ENCODE measurements around the gene GTF2I. TPM values are rescaled to one million over a fixed set of nuclear protein-coding genes. Genes with fewer than 3 reads are reported as not detected.

GTF2I gene
- total and polyA plus RNA-seq, 10 of the 15 experiments (the other 5 are each of a cell fraction or from before 2014, with no cell fraction given), result 6.7 to 172 (median 96.9) TPM

- Histone ChIP-seq H3K4me3 (peak overlapping the region; percentile 90), H3K9me3 (replicated peaks; ENCODE audit: control insufficient read depth, insufficient read depth, low read length) (no peaks in the 10 kb centered on the region), H3K27me3 (replicated peaks in 1 of 2; ENCODE audit: control insufficient read depth in 2 of 2, insufficient read depth in 2 of 2, low read length in 1 of 2) (no peaks in the 10 kb centered on the region), H2AFZ (ENCODE audit: control insufficient read depth, low read depth, low read length) (no peak overlapping the region), H3K4me2 (ENCODE audit: control insufficient read depth, insufficient read depth) (peak overlapping the region; percentile 48), H3K4me1 (ENCODE audit: control insufficient read depth, insufficient read depth, low read length) (peaks cover 11% of the 10 kb centered on the region; the same call in 1 of the 2 replicates), H3K79me2 (ENCODE audit: control insufficient read depth, insufficient read depth, low read length) (peaks cover 63% of the 10 kb centered on the region), H3K36me3 (ENCODE audit: control insufficient read depth in 2 of 2, insufficient read depth in 2 of 2, low read length in 1 of 2) (no peaks in the 10 kb centered on the region), H4K20me1 (ENCODE audit: control insufficient read depth, insufficient read depth) (no peaks in the 10 kb centered on the region), H3K27ac (ENCODE audit: control insufficient read depth, insufficient read depth) (peak overlapping the region; percentile 96), H3K9ac (ENCODE audit: control insufficient read depth, insufficient read depth, low read length) (peak overlapping the region; percentile 95)
- no peak for FAIRE-seq
- ChIA-PET CTCF (no interaction called here), SMC1A (ENCODE audit: uncharacterized antibody, unreplicated experiment) (interaction anchor here (1.1 kb wide), 1 partner anchor 69 kb away, joined by 6 read pairs; no protein-coding TSS in a partner anchor), RAD21 (ENCODE audit: unreplicated experiment) (interaction anchor here (0.6 to 1.5 kb wide), 4 partner anchors 8 to 251 kb away, joined by 3 to 6 read pairs (median 5); no protein-coding TSS in a partner anchor), POLR2A (interaction anchor here (0.6 to 1.1 kb wide), 5 partner anchors 8 to 77 kb away, joined by 3 to 9 read pairs (median 3); no protein-coding TSS in a partner anchor)
- in situ Hi-C loops (cut with MboI) (no loop called here), intact Hi-C loops (cut with micrococcal nuclease; ENCODE audit: unreplicated experiment) (loop anchor here (2.0 to 5.0 kb wide), 3 partner anchors 60 to 446 kb away; partner anchors contain the start of gene LAT2)
- no peak for DNase-seq (ENCODE audit: low read depth, low spot score)
- BruUV-seq (replicated peaks), result no TSS peak
- peak; percentile 51 for ATAC-seq
- 1% methylated on average over 41 of the region's 108 CpGs for WGBS (ENCODE audit: insufficient coverage, insufficient replicate concordance, low lambda C conversion rate, missing lambda C conversion rate)
- peak; percentile 18 for TF ChIP-seq SP1 (IDR thresholded peaks at IDR 0.05; ENCODE audit: low read depth, low read length)
- TF ChIP-seq CREM (IDR thresholded peaks at IDR 0.05; ENCODE audit: low read depth), result no peak
- TF ChIP-seq KLF5 (IDR thresholded peaks at IDR 0.05; ENCODE audit: partially characterized antibody), result no peak
- TF ChIP-seq, protein P1, sequence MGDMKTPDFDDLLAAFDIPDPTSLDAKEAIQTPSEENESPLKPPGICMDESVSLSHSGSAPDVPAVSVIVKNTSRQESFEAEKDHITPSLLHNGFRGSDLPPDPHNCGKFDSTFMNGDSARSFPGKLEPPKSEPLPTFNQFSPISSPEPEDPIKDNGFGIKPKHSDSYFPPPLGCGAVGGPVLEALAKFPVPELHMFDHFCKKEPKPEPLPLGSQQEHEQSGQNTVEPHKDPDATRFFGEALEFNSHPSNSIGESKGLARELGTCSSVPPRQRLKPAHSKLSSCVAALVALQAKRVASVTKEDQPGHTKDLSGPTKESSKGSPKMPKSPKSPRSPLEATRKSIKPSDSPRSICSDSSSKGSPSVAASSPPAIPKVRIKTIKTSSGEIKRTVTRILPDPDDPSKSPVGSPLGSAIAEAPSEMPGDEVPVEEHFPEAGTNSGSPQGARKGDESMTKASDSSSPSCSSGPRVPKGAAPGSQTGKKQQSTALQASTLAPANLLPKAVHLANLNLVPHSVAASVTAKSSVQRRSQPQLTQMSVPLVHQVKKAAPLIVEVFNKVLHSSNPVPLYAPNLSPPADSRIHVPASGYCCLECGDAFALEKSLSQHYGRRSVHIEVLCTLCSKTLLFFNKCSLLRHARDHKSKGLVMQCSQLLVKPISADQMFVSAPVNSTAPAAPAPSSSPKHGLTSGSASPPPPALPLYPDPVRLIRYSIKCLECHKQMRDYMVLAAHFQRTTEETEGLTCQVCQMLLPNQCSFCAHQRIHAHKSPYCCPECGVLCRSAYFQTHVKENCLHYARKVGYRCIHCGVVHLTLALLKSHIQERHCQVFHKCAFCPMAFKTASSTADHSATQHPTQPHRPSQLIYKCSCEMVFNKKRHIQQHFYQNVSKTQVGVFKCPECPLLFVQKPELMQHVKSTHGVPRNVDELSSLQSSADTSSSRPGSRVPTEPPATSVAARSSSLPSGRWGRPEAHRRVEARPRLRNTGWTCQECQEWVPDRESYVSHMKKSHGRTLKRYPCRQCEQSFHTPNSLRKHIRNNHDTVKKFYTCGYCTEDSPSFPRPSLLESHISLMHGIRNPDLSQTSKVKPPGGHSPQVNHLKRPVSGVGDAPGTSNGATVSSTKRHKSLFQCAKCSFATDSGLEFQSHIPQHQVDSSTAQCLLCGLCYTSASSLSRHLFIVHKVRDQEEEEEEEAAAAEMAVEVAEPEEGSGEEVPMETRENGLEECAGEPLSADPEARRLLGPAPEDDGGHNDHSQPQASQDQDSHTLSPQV (IDR thresholded peaks at IDR 0.05), result no peak
- 0 out of 2 replicates have a peak, but pooled peaks have one; percentile 29 for TF ChIP-seq IRF4 (IDR thresholded peaks at IDR 0.05; ENCODE audit: low read depth, low read length)
- 0 out of 2 replicates have a peak, but pooled peaks have one; percentile 35 for TF ChIP-seq TBL1XR1 (IDR thresholded peaks at IDR 0.05; ENCODE audit: low read depth, low read length)
- peak; percentile 17 to 90 for TF ChIP-seq EGR1 (IDR thresholded peaks at IDR 0.05; ENCODE audit: borderline replicate concordance in 1 of 2, low read depth in 2 of 2, low read length in 2 of 2)
- peak; percentile 57 for TF ChIP-seq IKZF1 (conservative IDR thresholded peaks at IDR 0.05)
- peak; percentile 42; the same call in 1 of the 2 replicates for TF ChIP-seq TAF1 (IDR thresholded peaks at IDR 0.05; ENCODE audit: borderline replicate concordance, low read depth, low read length)
- peak; percentile 58; the same call in 1 of the 2 replicates for TF ChIP-seq MXI1 (IDR thresholded peaks at IDR 0.05; ENCODE audit: low read depth, low read length)
- TF ChIP-seq BACH1 (IDR thresholded peaks at IDR 0.05; ENCODE audit: borderline replicate concordance), result peak; percentile 95
- TF ChIP-seq, protein P2, sequence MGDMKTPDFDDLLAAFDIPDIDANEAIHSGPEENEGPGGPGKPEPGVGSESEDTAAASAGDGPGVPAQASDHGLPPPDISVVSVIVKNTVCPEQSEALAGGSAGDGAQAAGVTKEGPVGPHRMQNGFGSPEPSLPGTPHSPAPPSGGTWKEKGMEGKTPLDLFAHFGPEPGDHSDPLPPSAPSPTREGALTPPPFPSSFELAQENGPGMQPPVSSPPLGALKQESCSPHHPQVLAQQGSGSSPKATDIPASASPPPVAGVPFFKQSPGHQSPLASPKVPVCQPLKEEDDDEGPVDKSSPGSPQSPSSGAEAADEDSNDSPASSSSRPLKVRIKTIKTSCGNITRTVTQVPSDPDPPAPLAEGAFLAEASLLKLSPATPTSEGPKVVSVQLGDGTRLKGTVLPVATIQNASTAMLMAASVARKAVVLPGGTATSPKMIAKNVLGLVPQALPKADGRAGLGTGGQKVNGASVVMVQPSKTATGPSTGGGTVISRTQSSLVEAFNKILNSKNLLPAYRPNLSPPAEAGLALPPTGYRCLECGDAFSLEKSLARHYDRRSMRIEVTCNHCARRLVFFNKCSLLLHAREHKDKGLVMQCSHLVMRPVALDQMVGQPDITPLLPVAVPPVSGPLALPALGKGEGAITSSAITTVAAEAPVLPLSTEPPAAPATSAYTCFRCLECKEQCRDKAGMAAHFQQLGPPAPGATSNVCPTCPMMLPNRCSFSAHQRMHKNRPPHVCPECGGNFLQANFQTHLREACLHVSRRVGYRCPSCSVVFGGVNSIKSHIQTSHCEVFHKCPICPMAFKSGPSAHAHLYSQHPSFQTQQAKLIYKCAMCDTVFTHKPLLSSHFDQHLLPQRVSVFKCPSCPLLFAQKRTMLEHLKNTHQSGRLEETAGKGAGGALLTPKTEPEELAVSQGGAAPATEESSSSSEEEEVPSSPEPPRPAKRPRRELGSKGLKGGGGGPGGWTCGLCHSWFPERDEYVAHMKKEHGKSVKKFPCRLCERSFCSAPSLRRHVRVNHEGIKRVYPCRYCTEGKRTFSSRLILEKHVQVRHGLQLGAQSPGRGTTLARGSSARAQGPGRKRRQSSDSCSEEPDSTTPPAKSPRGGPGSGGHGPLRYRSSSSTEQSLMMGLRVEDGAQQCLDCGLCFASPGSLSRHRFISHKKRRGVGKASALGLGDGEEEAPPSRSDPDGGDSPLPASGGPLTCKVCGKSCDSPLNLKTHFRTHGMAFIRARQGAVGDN (IDR thresholded peaks at IDR 0.05), result 0 out of 2 replicates have a peak, but pooled peaks have one; percentile 33
- TF ChIP-seq JUND (IDR thresholded peaks at IDR 0.05; ENCODE audit: low read depth, low read length), result no peak
- peak; percentile 59; the same call in 1 of the 2 replicates for TF ChIP-seq CHD2 (IDR thresholded peaks at IDR 0.05; ENCODE audit: borderline replicate concordance, low read depth, low read length)
- TF ChIP-seq GATAD2B (conservative IDR thresholded peaks at IDR 0.05; ENCODE audit: low read depth), result peak; percentile 34; the same call in 1 of the 2 replicates
Observed at GRCh38 chr7:74658178-74659004, 873 bp downstream of the GTF2I start.
